Testis (tissue), 2 donors: ENCODE results near the gene MSH6.

Experiments
- CTCF ChIP-seq, 3 experiments: fragments of 450-650 bp in 2 of 3; fragments of 200-600 bp in 1 of 3; sonication (generic) in 1 of 3; IDR thresholded peaks; one replicate each; pipeline ENCODE4 v1.5.1; 2016 to 2019; ENCODE audit warnings: antibody characterized with exemption in 3 of 3, mild to moderate bottlenecking in 2 of 3, moderate library complexity in 1 of 3
- POLR2A ChIP-seq: fragments of 450-650 bp; IDR thresholded peaks from one replicate; pipeline ENCODE4 v1.6.1; 2017; ENCODE audit warnings: antibody characterized with exemption, mild to moderate bottlenecking, moderate library complexity

GRCh38 chr2:47803770-47804169 is 20.8 kb downstream of the MSH6 start:
- no peak for TF ChIP-seq POLR2A
- no peak for TF ChIP-seq CTCF (IDR thresholded peaks at IDR 0.05)
